Choroid plexus epithelial cell (primary cell): ENCODE results near the gene SREBF1.

ENCODE experiments used
- DNase-seq: peaks from one replicate; pipeline ENCODE4 v3.0.0-alpha.2; 2010; ENCODE audit warnings: low read depth
- H3K4me3 ChIP-seq: 2 replicates; pipeline ENCODE4 v1.5.1; 2011; ENCODE audit warnings: low read depth, mild to moderate bottlenecking, control low read depth, low read length, moderate library complexity
- CTCF ChIP-seq: conservative IDR thresholded peaks from 2 replicates; pipeline ENCODE4 v1.5.1; 2011; ENCODE audit warnings: low read depth, mild to moderate bottlenecking, control low read depth, inconsistent platforms, low read length, moderate library complexity

SREBF1 gene

DNA sequence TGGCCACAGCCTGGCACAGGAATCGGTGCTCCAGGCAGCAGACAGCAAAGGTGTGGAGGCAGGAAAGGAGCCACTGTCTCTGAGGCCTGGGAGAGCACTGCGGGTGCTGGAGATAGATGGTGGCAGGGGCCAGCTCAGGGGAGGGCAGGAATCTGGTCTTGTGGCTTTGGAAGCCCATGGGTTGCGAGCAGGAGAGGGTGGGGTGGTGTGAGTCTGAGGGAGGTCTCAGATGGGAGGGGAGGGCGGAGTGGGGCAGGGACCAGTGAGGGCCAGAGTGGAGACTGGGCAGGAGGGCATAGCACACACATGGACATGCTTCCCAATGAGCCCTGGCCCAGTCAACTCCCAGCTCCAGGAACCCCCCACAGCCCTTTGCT is 70.1 kb downstream of the SREBF1 start:
- TF ChIP-seq CTCF = no peak
- H3K4me3 ChIP-seq = no peak overlapping the region
- no peak for DNase-seq

- H3K4me3 ChIP-seq = no peak overlapping the region
- TF ChIP-seq CTCF = no peak
- DNase-seq = no peak
Observed at GRCh38 chr17:17766077-17766743, 70.6 kb downstream of the SREBF1 start.

- no peak for TF ChIP-seq CTCF
- no peak overlapping the region for H3K4me3 ChIP-seq
- DNase-seq = no peak
Observed at GRCh38 chr17:17765359-17766076, 71.3 kb downstream of the SREBF1 start.

DNA sequence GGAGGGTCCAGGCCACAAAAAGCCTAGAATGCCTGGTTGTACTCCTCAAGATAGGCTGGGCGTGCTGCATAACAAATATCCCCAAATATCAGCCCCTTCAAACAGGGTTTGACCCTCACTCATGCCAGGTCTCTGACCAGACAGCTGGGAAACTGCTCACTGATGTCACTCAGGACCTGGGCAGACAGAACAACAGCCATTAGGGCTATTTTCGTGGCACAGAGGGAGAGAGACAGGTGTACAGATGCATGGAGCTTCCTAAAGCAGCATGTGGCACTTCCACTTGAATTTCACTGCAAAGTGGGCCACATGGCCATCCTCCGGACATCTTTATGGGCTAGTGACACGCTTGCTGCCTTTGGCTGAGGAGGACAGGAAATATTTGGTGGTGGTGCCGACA is 73.1 kb downstream of the SREBF1 start:
- DNase-seq = no peak
- no peak overlapping the region for H3K4me3 ChIP-seq
- no peak for TF ChIP-seq CTCF

DNA sequence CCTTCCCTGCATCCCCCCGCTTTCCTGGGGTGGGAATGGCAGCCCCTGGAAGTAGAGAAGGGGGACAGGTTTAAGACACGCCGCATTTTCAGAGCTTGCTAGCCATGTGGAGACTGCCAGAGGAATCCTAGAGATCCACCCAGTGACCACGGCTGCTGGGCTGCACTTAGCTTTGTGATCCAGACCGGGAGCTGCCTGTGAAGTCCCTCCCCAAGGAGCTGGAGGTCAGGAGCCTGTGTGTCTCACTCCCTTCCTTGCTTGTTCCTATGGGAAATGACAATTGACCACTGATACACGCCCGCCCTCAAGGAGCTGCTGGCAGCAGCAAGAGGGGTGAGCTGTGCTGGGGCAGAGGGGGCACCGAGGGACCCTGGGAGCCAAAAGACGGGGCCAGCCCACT is 73.7 kb downstream of the SREBF1 start:
- no peak overlapping the region for H3K4me3 ChIP-seq
- no peak for DNase-seq
- no peak for TF ChIP-seq CTCF

GRCh38 chr17:17762744-17763105 is 74.1 kb downstream of the SREBF1 start:
- no peak for DNase-seq
- TF ChIP-seq CTCF = no peak
- H3K4me3 ChIP-seq = no peak overlapping the region
